Lung microvascular endothelial cell (primary cell): ENCODE data around the gene EGR2. TPM values are rescaled to one million over a fixed set of nuclear protein-coding genes. Genes with fewer than 3 reads are reported as not detected.

Experiments used
- DNase-seq, 2 donors: peaks; one replicate each; pipeline versions ENCODE4 v3.0.0 to v3.0.0-alpha.2; 2010; ENCODE audit warnings: low read depth in 2 of 2
- total RNA-seq: library from RNA; depleted of rRNA; stranded (reverse); fragments of >200 nt; gene quantifications from 2 replicates; pipeline ENCODE4 v1.2.1, GENCODE V29; 2014

The EGR2 gene
- total RNA-seq, result under 0.01 and 0.20 TPM in 2 replicates

- peak; percentile 97 for DNase-seq
These were observed at the start of gene EGR2 for GRCh38 chr10:62816331-62817120. EGR2 (minus strand) TSS chr10:62816366; CDS start chr10:62816029, 337 bp downstream.

DNA sequence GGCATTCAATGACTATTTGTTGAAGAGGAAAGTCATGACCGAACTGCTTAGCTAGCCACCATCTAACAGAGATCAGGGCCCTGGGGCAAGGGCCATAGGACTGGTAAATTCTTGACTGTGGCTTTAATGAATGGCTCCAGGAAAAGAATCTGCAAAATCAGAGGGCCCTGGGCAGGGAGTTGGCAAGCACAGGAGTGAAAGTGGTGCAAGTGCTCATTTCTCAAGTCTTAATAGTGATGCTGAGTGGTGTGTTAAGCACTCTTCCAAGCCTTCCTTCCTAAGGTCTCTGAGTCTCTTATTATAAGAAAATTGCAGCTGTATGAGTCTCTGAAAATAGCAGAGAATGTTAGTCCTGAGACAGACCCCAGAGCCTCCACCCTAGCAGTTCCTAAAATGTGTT lies 46.3 kb upstream of the EGR2 start:
- DNase-seq, result no peak

DNA sequence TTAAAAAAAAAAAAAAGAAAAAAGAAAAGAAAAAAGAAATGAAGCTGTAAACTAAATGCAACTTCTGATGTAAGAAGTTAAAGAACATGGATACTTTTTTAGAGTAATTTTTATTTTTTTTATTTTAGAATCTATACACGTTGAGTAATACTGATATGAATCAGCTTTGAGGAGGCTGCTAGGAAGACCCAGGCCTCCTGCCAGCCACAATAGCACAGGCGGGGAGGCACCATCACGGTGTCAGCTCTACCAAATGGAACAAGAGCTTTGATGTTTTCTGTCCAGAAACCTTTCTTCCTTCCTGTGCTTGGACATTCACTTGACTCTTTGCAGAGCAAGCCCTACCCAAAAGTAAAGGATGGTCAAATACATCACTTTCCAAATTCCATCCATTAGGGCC lies 45.3 kb upstream of the EGR2 start:
- no peak for DNase-seq

DNA sequence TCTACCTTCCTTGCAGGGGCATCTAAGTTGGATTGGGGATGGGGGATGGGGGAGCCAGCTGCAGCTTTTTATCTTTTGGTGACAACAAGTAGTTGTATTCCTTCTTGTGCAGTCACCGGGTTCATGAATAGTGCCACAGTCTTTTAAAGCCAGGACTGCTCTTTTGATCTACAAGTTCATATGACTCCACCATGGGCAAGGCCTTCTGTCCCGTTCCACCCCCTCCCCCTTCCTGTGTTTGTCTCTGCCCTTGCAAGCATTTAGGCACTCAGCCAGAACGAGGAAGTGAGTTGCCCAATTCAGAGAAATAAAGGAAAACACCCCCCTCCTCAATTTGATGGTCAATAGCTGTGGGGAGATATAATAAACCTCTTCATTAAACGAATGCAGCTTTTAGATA lies 44.8 kb upstream of the EGR2 start:
- peak; percentile 10 to 31 for DNase-seq

- DNase-seq, result peak in 1 of 2 donors; percentile 4
These were observed 42.2 kb upstream of the EGR2 start for GRCh38 chr10:62858364-62858763.

DNA sequence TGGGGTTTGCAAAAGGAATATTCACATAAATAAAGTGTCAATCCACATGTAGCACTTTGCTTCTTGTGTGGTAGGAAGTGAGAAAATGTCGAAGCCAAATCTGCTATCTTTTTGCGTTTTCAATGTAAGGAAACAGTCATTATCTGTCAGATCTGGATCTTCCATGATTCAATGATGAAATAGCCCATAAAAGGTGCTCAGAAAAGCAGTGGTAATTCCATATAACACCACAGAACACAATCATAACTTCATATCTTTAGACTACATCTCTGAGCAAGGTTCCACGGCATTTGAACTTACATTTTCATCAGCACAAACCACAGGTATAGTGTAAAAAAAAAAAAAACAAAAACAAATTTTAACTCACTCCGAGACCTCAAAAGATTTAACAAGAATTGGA lies 39.9 kb upstream of the EGR2 start:
- DNase-seq, result no peak

DNA sequence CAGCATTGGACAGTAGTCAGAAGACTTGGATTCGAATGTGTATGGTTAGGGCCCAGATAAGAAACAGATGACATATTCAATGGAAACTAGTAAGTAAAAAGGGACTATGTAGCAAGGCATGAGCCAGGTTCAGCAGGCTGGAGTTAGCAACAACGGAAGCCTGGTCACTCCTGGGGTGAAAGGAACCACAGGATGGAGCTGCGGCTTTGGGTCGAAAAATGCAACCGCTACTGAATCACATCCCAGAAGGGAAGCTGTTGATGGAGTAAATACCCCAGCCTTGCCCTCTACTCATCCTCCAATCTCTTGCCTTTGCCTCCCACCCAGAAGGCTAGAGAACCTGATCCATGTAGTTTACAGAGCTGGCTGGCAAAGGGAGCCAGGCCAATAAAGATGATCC lies 37.5 kb upstream of the EGR2 start:
- no peak for DNase-seq

GRCh38 chr10:62852961-62853702 lies 37.0 kb upstream of the EGR2 start:
- no peak for DNase-seq

- peak; percentile 6 to 7 for DNase-seq
These were observed 35.3 kb upstream of the EGR2 start for GRCh38 chr10:62851442-62851841.

DNA sequence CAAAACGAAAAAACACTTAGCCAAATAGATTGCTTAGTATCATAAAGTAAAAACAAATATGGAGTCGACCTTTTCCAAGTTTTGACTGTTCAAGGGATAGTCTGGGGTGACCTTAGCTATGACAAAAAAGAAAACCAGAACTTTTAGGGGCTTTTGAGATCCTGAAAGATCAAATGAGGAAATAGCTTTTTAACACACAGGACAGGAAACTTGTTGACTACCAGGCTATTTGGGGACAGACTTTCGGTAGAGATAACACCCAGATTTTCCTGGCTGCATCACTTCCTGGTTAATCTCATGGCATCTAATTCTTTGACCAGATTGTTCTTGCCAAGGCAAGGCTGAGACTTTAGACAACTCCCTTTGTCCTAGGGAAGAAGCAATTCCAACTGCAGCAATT lies 34.5 kb upstream of the EGR2 start:
- no peak for DNase-seq

DNA sequence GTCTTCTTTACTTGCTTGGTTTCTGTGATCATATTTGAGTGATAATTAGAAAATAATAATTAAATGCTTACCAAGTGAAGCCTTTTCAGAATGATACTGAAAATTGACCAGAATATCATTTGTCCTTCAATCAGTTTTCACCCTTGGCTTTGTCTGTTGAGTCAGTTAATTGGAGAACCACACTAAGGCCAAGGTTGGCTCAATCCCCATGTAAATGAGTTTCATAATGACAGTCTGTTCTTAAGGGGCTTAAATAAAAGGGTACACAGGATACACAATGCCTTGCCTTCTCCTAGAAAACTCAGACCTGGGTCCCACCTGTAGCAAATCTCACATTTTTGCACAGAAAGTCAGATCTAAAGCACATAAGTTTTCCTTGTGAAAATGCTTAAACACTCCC lies 31.3 kb upstream of the EGR2 start:
- no peak for DNase-seq

- DNase-seq, result no peak
These were observed 28.3 kb upstream of the EGR2 start for GRCh38 chr10:62844280-62845011.

GRCh38 chr10:62843600-62843999 lies 27.4 kb upstream of the EGR2 start:
- DNase-seq, result no peak

DNA sequence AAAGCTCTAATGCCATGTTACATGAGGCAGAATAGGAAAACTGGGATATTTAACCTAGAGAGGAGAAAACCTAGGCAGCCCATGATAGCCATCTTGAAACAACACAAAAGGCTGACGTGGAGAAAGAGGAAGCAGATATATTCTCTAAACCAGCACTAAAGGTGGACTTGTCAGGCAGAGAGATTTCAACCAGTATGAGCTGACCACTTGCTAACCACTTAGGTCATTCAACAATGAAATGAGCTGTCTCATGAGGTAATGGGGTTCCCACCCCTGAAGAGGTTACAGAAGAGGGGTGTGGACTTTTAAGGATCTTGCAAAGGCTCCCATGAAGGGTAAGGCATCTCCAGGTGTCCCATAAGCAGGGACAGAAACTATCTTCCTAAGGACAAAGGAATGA lies 26.8 kb upstream of the EGR2 start:
- no peak for DNase-seq

GRCh38 chr10:62839590-62839989 lies 23.4 kb upstream of the EGR2 start:
- DNase-seq, result no peak

DNA sequence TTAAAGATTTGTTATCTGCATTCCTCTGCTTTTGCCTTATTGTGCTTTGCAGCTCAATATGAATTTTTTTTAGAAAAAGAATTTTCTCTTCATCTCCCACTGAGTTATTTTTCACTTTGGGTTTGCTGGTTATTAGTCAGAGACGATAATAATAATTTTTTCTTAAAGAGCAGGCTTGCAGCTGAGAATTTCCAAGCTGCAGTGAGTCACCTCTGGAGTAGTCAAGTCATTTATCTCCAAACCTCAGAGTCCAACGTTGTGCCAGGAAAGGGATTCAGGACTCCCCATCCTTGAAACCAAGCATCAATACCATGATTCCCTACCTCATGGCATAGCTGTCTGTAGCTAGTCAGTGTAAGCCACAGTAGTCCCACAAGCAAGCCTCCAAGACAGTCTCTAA lies 15.2 kb upstream of the EGR2 start:
- no peak for DNase-seq

- no peak for DNase-seq
These were observed 14.5 kb upstream of the EGR2 start for GRCh38 chr10:62830679-62831078.

GRCh38 chr10:62829622-62830021 lies 13.5 kb upstream of the EGR2 start:
- no peak for DNase-seq

GRCh38 chr10:62826273-62826672 lies 10.1 kb upstream of the EGR2 start:
- no peak for DNase-seq

DNA sequence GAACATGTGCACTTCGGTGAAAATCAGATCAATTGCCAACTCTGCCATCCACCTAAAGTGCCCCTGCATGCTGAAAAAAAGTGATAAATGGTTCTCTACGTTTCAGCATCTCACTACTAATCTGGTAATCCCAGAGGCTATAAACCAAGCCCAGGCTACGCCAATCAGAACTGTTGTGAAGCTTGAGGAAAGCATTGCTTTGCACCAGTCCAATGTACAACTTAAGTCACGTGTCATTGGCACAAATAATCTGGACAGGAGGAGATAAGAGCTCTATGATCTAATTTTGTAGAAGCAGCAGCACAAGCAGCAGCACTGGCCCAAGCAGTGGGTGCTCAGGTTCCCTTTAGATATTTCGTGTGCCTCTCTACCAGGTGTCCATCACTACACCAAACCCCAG lies 4.4 kb upstream of the EGR2 start:
- no peak for DNase-seq

- DNase-seq, result no peak
These were observed 3.2 kb upstream of the EGR2 start for GRCh38 chr10:62819141-62819920.
